Spleen (tissue), 11 donors: ENCODE results near the gene PTP4A2. TPM values are rescaled to one million over a fixed set of nuclear protein-coding genes. Genes with fewer than 3 reads are reported as not detected.

Experiments
- DNase-seq: peaks from one replicate; pipeline ENCODE4 v3.0.0-alpha.2; 2020
- H3K27ac ChIP-seq, 8 donors: fragments of 200-600 bp; sonication (generic) in 7 of 8; 1 replicate in 4 of 8; 2 replicates in 4 of 8; pipeline versions ENCODE4 v1.5.0 to v1.8.0; 2016 to 2021; ENCODE audit warnings: inconsistent platforms in 4 of 8, mild to moderate bottlenecking in 4 of 8, moderate library complexity in 1 of 8
- H3K27me3 ChIP-seq, 7 donors: fragments of 200-600 bp; sonication (generic) in 6 of 7; replicated peaks in 1 of 7; 1 replicate in 4 of 7; 2 replicates in 3 of 7; pipeline versions ENCODE4 v1.5.0 to v1.8.0; 2016 to 2021; ENCODE audit warnings: inconsistent platforms in 3 of 7, mild to moderate bottlenecking in 1 of 7
- H3K36me3 ChIP-seq, 6 donors: fragments of 200-600 bp; sonication (generic) in 5 of 6; 1 replicate in 4 of 6; 2 replicates in 2 of 6; pipeline versions ENCODE4 v1.5.0 to v1.8.0; 2016 to 2021; ENCODE audit warnings: inconsistent platforms in 2 of 6
- H3K4me1 ChIP-seq, 6 donors: fragments of 200-600 bp; sonication (generic) in 5 of 6; 1 replicate in 3 of 6; 2 replicates in 3 of 6; pipeline versions ENCODE4 v1.5.0 to v1.8.0; 2016 to 2021; ENCODE audit warnings: inconsistent platforms in 3 of 6
- H3K4me3 ChIP-seq, 8 donors: fragments of 200-600 bp; sonication (generic) in 7 of 8; 1 replicate in 4 of 8; 2 replicates in 4 of 8; pipeline versions ENCODE4 v1.5.0 to v1.8.0; 2016 to 2021; ENCODE audit warnings: inconsistent platforms in 4 of 8, mild to moderate bottlenecking in 4 of 8, moderate library complexity in 2 of 8
- H3K9me3 ChIP-seq, 8 donors: fragments of 200-600 bp; sonication (generic) in 7 of 8; 1 replicate in 4 of 8; 2 replicates in 4 of 8; pipeline versions ENCODE4 v1.5.0 to v1.8.0; 2016 to 2021; ENCODE audit warnings: inconsistent platforms in 4 of 8
- CTCF ChIP-seq, 11 experiments: fragments of 200-600 bp in 7 of 11; fragments of 450-650 bp in 4 of 11; sonication (generic) in 4 of 11; IDR thresholded peaks in 8 of 11; conservative IDR thresholded peaks in 3 of 11; 1 replicate in 7 of 11; 2 replicates in 4 of 11; pipeline versions ENCODE4 v1.4.0 to v1.8.0; 2016 to 2021; ENCODE audit warnings: antibody characterized with exemption in 11 of 11, inconsistent platforms in 4 of 11, mild to moderate bottlenecking in 1 of 11
- POLR2A ChIP-seq, 3 donors: fragments of 450-650 bp; IDR thresholded peaks; one replicate each; pipeline ENCODE4 v1.5.1; 2017; ENCODE audit warnings: antibody characterized with exemption in 3 of 3, mild to moderate bottlenecking in 1 of 3
- POLR2AphosphoS5 ChIP-seq, 3 donors: sonication (generic); formaldehyde crosslinking; IDR thresholded peaks; one replicate each; pipeline ENCODE4 v1.5.1; 2017; ENCODE audit warnings: antibody characterized with exemption in 3 of 3
- WGBS, 5 donors: extraction: QIAGEN DNeasy Blood & Tissue Kit in 3 of 5; methylation state at CpG; one replicate each; pipeline versions ENCODE4 v1.1.5 to v1.1.7; 2013 to 2018; 5-methylcytosine and 5-hydroxymethylcytosine counted together
- intact Hi-C: fragments of 100-400 bp; cut with DNase I; formaldehyde crosslinking; loops from one replicate; pipeline ENCODE4 v1.15.0; 2023; ENCODE audit warnings: low total_unique reads
- polyA plus RNA-seq, 3 donors: library from polyadenylated mRNA; stranded (reverse); fragments of 200-250 nt; gene quantifications; one replicate each; pipeline ENCODE4 v1.2.1, GENCODE V29; 2013
- total RNA-seq, 7 donors: library from RNA; depleted of rRNA in 3 of 7; stranded (reverse); fragments of >200 nt in 3 of 7; fragmentation: NEBNext Ultra II Directional in 4 of 7; extraction: Animal tissue kit (Norgen Biotek cat#: 25700) in 4 of 7; gene quantifications; one replicate each; pipeline versions ENCODE4 v1.1.0 to v1.2.1, GENCODE V29; 2016 to 2021
- donor health status: healthy with polysubstance abuse.
- donor health status: DM: no; HTN: no; CAD: no; lungs with moderate emphysema.
- donor health status: DM: no; HTN: no; CAD: no.
- donor health status: Bipolar disorder and iron deficiency.
- donor health status: healthy.
- donor health status: DM: no; HTN: no; CAD: no.
- donor health status: DM: yes; HTN: yes; CAD: no.

PTP4A2 gene
- total and polyA plus RNA-seq, 10 donors, result 72.9 to 300 (median 246) TPM

GRCh38 chr1:31878058-31878457 is 60.1 kb downstream of the PTP4A2 start:
- 63 to 84% (median 76%) methylated on average over 3 to 6 of the region's 6 CpGs for WGBS, 5 donors
- no peaks in the 10 kb centered on the region for H3K36me3 ChIP-seq
- peaks cover 0 to 43% (median 20%) of the 10 kb centered on the region in 6 donors for H3K4me1 ChIP-seq
- no peaks in the 10 kb centered on the region for H3K9me3 ChIP-seq
- DNase-seq, result no peak
- no peaks in the 10 kb centered on the region for H3K27me3 ChIP-seq
- TF ChIP-seq CTCF (IDR thresholded peaks at IDR 0.05 in 8 of 11, conservative IDR thresholded peaks at IDR 0.05 in 3 of 11) (no peak), POLR2AphosphoS5 (IDR thresholded peaks at IDR 0.05) (no peak), POLR2A (IDR thresholded peaks at IDR 0.05) (no peak)
- intact Hi-C loops, result no loop called here
- H3K4me3 ChIP-seq, result no peak overlapping the region
- no peak overlapping the region for H3K27ac ChIP-seq

- Histone ChIP-seq H3K9me3 (no peaks in the 10 kb centered on the region), H3K27me3 (no peaks in the 10 kb centered on the region), H3K36me3 (no peaks in the 10 kb centered on the region), H3K4me1 (peaks cover 0 to 43% (median 20%) of the 10 kb centered on the region in 6 donors), H3K4me3 (no peak overlapping the region), H3K27ac (no peak overlapping the region)
- WGBS, 5 donors, result 71 to 93% (median 86%) methylated on average over 4 of the region's 4 CpGs
- intact Hi-C loops, result no loop called here
- DNase-seq, result no peak
- TF ChIP-seq POLR2AphosphoS5 (IDR thresholded peaks at IDR 0.05) (no peak), CTCF (IDR thresholded peaks at IDR 0.05 in 8 of 11, conservative IDR thresholded peaks at IDR 0.05 in 3 of 11) (no peak), POLR2A (IDR thresholded peaks at IDR 0.05) (no peak)
Observed at GRCh38 chr1:31877544-31877943, 60.6 kb downstream of the PTP4A2 start.

- DNase-seq, result no peak
- Histone ChIP-seq H3K27ac (no peak overlapping the region), H3K9me3 (no peaks in the 10 kb centered on the region), H3K36me3 (no peaks in the 10 kb centered on the region), H3K4me3 (no peak overlapping the region), H3K27me3 (no peaks in the 10 kb centered on the region), H3K4me1 (peaks cover 0 to 35% (median 9%) of the 10 kb centered on the region in 6 donors)
- no peak for TF ChIP-seq POLR2AphosphoS5 (IDR thresholded peaks at IDR 0.05)
- no peak for TF ChIP-seq POLR2A (IDR thresholded peaks at IDR 0.05)
- no peak for TF ChIP-seq CTCF (IDR thresholded peaks at IDR 0.05 in 8 of 11, conservative IDR thresholded peaks at IDR 0.05 in 3 of 11)
- WGBS, 5 donors, result 94 to 97% (median 94%) methylated on average over 11 of the region's 11 CpGs
- intact Hi-C loops, result no loop called here
Observed at GRCh38 chr1:31875636-31876236, 62.4 kb downstream of the PTP4A2 start.

GRCh38 chr1:31874942-31875341 is 63.2 kb downstream of the PTP4A2 start:
- peaks cover 0 to 27% (median 3%) of the 10 kb centered on the region in 6 donors for H3K4me1 ChIP-seq
- intact Hi-C loops, result no loop called here
- H3K27me3 ChIP-seq, result no peaks in the 10 kb centered on the region
- 88 to 96% (median 93%) methylated on average over 3 of the region's 3 CpGs for WGBS, 5 donors
- H3K36me3 ChIP-seq, result no peaks in the 10 kb centered on the region
- no peak overlapping the region for H3K4me3 ChIP-seq
- no peak overlapping the region for H3K27ac ChIP-seq
- no peak for DNase-seq
- H3K9me3 ChIP-seq, result no peaks in the 10 kb centered on the region
- TF ChIP-seq CTCF (IDR thresholded peaks at IDR 0.05 in 8 of 11, conservative IDR thresholded peaks at IDR 0.05 in 3 of 11) (no peak), POLR2A (IDR thresholded peaks at IDR 0.05) (no peak), POLR2AphosphoS5 (IDR thresholded peaks at IDR 0.05) (no peak)
